GM12891 (cell line): ENCODE data around the gene MISP.

Source experiments
- PAX5 ChIP-seq: IDR thresholded peaks from 2 replicates; pipeline ENCODE4 v1.6.1; 2011; ENCODE audit warnings: low read length, moderate library complexity, mild to moderate bottlenecking; ENCODE audit not compliant: insufficient read depth, severe bottlenecking
- POLR2A ChIP-seq: IDR thresholded peaks from 2 replicates; pipeline ENCODE4 v1.6.1; 2011; ENCODE audit warnings: low read depth, low read length, control low read depth
- POLR2AphosphoS5 ChIP-seq: IDR thresholded peaks from 2 replicates; pipeline ENCODE4 v1.6.1; 2011; ENCODE audit warnings: low read depth, low read length, control low read depth
- POU2F2 ChIP-seq: IDR thresholded peaks from 2 replicates; pipeline ENCODE4 v1.6.1; 2011; ENCODE audit warnings: low read depth, mild to moderate bottlenecking, control low read depth, low read length, moderate library complexity
- SPI1 ChIP-seq: IDR thresholded peaks from 2 replicates; pipeline ENCODE4 v1.6.1; 2011; ENCODE audit warnings: low read depth, low read length, control low read depth
- TAF1 ChIP-seq: IDR thresholded peaks from 2 replicates; pipeline ENCODE4 v1.6.1; 2011; ENCODE audit warnings: low read depth, low read length, control low read depth

DNA sequence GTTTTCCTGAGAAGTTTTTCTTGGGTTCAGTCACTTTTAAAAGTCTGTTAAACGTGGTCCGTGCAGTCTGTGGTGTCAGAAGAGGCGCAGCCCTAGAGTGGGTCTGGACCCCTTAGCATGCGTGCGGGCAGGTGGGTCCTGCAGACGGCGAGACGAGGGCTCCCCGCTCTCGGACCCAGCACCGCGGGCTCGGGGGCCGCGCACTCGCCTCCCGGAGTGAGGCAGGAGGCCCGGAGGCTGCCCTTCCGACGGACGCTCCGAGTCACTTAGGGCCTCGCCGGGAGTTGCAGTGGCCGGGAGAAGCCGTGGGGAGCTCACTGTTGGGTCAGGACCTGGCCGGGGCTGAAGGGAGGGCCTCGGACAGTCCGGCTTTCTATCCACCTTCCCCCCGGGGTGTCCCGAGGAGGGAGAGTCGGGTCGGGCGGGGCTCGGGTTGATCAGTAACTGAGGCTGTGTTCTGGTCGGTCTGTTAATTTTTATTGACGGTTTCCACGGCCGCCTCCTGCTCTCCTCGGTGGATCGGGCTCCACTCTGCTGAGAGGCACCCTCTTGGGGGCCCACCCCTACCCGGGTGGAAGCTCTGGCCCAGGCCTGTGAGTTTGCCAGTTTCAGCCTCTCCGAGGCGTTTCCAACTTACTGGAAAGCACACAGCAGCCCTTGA lies 47.6 kb downstream of the MISP start:
- TF ChIP-seq POLR2AphosphoS5 (no peak), POLR2A (no peak), TAF1 (no peak), SPI1 (no peak), PAX5 (no peak), POU2F2 (no peak)
